Activated T-cell treated with anti-CD3 and anti-CD28 coated beads, Interleukin-2, amount 50 U/mL, for 72 hours (primary cell): Measurements from ENCODE around the gene TARBP1. TPM values are rescaled to one million over a fixed set of nuclear protein-coding genes. Genes with fewer than 3 reads are reported as not detected.
"Not testable (repeated sequence)": the region's sequence is repeated elsewhere in the genome, so short reads cannot be mapped to it uniquely, and the experiment has no call there.

Experiments used
- ATAC-seq, 2 donors: fragments of 150-1000 bp; cut with Tn5 transposase; replicated peaks in 1 of 2; 2 replicates each; pipeline ENCODE4 v1.10.0; 2021; ENCODE audit warnings: moderate library complexity in 2 of 2, mild to moderate bottlenecking in 1 of 2
- DNase-seq, 2 donors: peaks; one replicate each; pipeline ENCODE4 v3.0.0; 2021 to 2022; ENCODE audit warnings: mixed read lengths in 1 of 2
- H3K27ac Mint-ChIP-seq: one replicate; pipeline ENCODE4 v1.8.0; 2022; ENCODE audit warnings: mild to moderate bottlenecking, moderate library complexity, mixed read lengths
- H3K27me3 Mint-ChIP-seq: one replicate; pipeline ENCODE4 v1.8.0; 2022; ENCODE audit warnings: low read depth, mixed read lengths
- H3K36me3 Mint-ChIP-seq, 2 donors: one replicate each; pipeline ENCODE4 v1.8.0; 2022; ENCODE audit warnings: mixed read lengths in 2 of 2, mild to moderate bottlenecking in 1 of 2; ENCODE audit not compliant: insufficient read depth in 2 of 2
- H3K4me1 Mint-ChIP-seq: one replicate; pipeline ENCODE4 v1.8.0; 2022; ENCODE audit warnings: low read depth, mixed read lengths
- H3K4me3 Mint-ChIP-seq, 2 donors: one replicate each; pipeline ENCODE4 v1.8.0; 2022; ENCODE audit warnings: mild to moderate bottlenecking in 2 of 2, mixed read lengths in 2 of 2, moderate library complexity in 2 of 2
- H3K9me3 Mint-ChIP-seq, 2 donors: one replicate each; pipeline ENCODE4 v1.8.0; 2022; ENCODE audit warnings: mixed read lengths in 2 of 2
- total RNA-seq, 2 donors: library from RNA; stranded (reverse); gene quantifications; one replicate each; pipeline ENCODE4 v1.2.3, GENCODE V29; 2022

The TARBP1 gene
- total RNA-seq, 2 donors from 2014 or later, result 49.6 to 63.0 TPM

GRCh38 chr1:234517110-234517802 lies 38.3 kb upstream of the TARBP1 start:
- H3K4me3 Mint-ChIP-seq, result peak overlapping the region; percentile 50 to 56
- H3K27me3 Mint-ChIP-seq, result no peaks in the 10 kb centered on the region
- H3K4me1 Mint-ChIP-seq, result peaks cover 44% of the 10 kb centered on the region
- H3K27ac Mint-ChIP-seq, result peak overlapping the region; percentile 54
- DNase-seq, result no peak
- no peaks in the 10 kb centered on the region for H3K9me3 Mint-ChIP-seq
- no peaks in the 10 kb centered on the region for H3K36me3 Mint-ChIP-seq
- peak; percentile 67 to 69 for ATAC-seq

- H3K4me1 Mint-ChIP-seq, result peaks cover 44% of the 10 kb centered on the region
- ATAC-seq (no peak), DNase-seq (no peak)
- H3K36me3 Mint-ChIP-seq, result no peaks in the 10 kb centered on the region
- H3K9me3 Mint-ChIP-seq, result no peaks in the 10 kb centered on the region
- peak overlapping the region in 1 of 2 donors; percentile 44 for H3K4me3 Mint-ChIP-seq
- H3K27ac Mint-ChIP-seq, result no peak overlapping the region
- H3K27me3 Mint-ChIP-seq, result no peaks in the 10 kb centered on the region
Measured at GRCh38 chr1:234515821-234516241, 36.9 kb upstream of the TARBP1 start.

- Mint-ChIP-seq H3K9me3 (no peaks in the 10 kb centered on the region), H3K27ac (no peak overlapping the region), H3K27me3 (no peaks in the 10 kb centered on the region), H3K36me3 (no peaks in the 10 kb centered on the region), H3K4me3 (peak overlapping the region in 1 of 2 donors; percentile 44), H3K4me1 (peaks cover 41% of the 10 kb centered on the region)
- peak in 1 of 2 donors; percentile 27 for ATAC-seq
- DNase-seq, result no peak
Measured at GRCh38 chr1:234515411-234515810, 36.4 kb upstream of the TARBP1 start.

DNA sequence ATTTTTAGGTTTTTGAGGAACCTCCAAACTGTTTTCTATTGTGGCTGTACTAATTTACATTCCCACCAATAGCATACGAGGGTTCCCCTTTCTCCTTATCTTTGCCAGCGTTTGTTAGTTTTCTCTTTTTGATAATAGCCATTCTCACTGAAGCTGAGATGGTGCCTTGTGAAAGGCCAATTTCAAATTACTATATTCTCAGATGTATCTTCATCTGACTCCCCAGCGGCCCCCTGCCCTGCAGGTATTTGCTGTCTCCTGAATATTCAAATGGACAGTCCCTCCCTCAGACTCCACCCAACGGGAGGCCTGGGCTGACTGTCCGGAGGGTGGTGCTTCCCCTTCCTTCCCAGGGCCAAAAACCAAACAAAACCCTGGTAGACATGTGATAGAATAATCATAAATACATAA lies 33.5 kb upstream of the TARBP1 start:
- ATAC-seq, result no peak
- no peak for DNase-seq
- Mint-ChIP-seq H3K27me3 (no peaks in the 10 kb centered on the region), H3K27ac (no peak overlapping the region), H3K9me3 (no peaks in the 10 kb centered on the region), H3K4me3 (no peak overlapping the region), H3K4me1 (peaks cover 31% of the 10 kb centered on the region), H3K36me3 (no peaks in the 10 kb centered on the region)

GRCh38 chr1:234509457-234510328 lies 30.7 kb upstream of the TARBP1 start:
- ATAC-seq (no peak), DNase-seq (no peak)
- peaks cover 25% of the 10 kb centered on the region for H3K4me1 Mint-ChIP-seq
- H3K9me3 Mint-ChIP-seq, result peaks cover 2 to 3% of the 10 kb centered on the region in 2 donors
- no peak overlapping the region for H3K27ac Mint-ChIP-seq
- H3K27me3 Mint-ChIP-seq, result no peaks in the 10 kb centered on the region
- peaks cover 2 to 12% of the 10 kb centered on the region in 2 donors for H3K36me3 Mint-ChIP-seq
- H3K4me3 Mint-ChIP-seq, result no peak overlapping the region

DNA sequence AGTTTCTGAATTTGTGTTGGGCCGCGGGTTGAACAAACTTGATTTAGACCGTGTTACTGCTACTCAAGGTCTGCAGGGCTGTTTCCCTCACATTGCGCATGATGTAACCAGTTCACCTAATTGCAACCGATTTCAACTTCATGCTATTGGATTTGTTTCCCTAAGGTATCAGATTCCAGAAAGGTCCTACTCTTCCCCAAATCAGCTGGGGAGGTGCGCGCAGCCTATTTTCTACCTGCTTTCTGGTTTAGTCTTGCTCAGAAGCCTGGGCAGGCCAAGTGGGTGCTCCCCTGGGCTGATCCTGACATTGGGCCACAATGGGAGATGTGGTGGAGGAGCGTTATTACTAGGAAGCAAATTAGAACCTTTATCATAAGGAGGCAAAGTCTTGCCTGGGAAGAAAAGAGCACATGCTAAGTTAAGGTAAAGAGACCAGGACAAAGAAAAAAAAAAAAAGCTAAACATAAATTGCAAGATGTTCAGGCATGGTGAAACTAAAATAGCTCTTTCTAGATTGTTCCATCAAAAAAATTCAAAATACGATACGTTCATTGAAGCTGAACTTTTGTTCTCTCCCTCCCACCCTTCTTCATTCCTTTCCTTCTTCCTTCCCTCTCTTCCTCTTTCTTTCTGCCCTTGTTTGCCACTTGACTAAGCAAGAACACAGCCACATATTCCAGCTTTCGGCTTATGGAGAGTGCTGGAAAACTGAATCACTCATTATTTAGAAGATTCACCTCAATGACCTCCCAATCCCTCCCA lies 28.8 kb upstream of the TARBP1 start:
- Mint-ChIP-seq H3K9me3 (peaks cover 7 to 9% of the 10 kb centered on the region in 2 donors), H3K4me1 (peaks cover 43% of the 10 kb centered on the region), H3K27me3 (no peaks in the 10 kb centered on the region), H3K36me3 (peaks cover 14 to 28% of the 10 kb centered on the region in 2 donors), H3K27ac (no peak overlapping the region), H3K4me3 (no peak overlapping the region)
- DNase-seq, result no peak
- ATAC-seq, result no peak

- Mint-ChIP-seq H3K27me3 (no peaks in the 10 kb centered on the region), H3K9me3 (peaks cover 7 to 9% of the 10 kb centered on the region in 2 donors), H3K4me1 (peaks cover 47% of the 10 kb centered on the region), H3K36me3 (peaks cover 14 to 32% of the 10 kb centered on the region in 2 donors), H3K27ac (no peak overlapping the region), H3K4me3 (no peak overlapping the region)
- no peak for ATAC-seq
- DNase-seq, result no peak
Measured at GRCh38 chr1:234507089-234507488, 28.1 kb upstream of the TARBP1 start.

GRCh38 chr1:234505769-234506102 lies 26.8 kb upstream of the TARBP1 start:
- Mint-ChIP-seq H3K4me3 (no peak overlapping the region), H3K9me3 (peaks cover 11 to 13% of the 10 kb centered on the region in 2 donors), H3K27ac (no peak overlapping the region), H3K4me1 (peaks cover 60% of the 10 kb centered on the region), H3K27me3 (no peaks in the 10 kb centered on the region), H3K36me3 (peaks cover 18 to 40% of the 10 kb centered on the region in 2 donors)
- ATAC-seq (no peak), DNase-seq (no peak)

DNA sequence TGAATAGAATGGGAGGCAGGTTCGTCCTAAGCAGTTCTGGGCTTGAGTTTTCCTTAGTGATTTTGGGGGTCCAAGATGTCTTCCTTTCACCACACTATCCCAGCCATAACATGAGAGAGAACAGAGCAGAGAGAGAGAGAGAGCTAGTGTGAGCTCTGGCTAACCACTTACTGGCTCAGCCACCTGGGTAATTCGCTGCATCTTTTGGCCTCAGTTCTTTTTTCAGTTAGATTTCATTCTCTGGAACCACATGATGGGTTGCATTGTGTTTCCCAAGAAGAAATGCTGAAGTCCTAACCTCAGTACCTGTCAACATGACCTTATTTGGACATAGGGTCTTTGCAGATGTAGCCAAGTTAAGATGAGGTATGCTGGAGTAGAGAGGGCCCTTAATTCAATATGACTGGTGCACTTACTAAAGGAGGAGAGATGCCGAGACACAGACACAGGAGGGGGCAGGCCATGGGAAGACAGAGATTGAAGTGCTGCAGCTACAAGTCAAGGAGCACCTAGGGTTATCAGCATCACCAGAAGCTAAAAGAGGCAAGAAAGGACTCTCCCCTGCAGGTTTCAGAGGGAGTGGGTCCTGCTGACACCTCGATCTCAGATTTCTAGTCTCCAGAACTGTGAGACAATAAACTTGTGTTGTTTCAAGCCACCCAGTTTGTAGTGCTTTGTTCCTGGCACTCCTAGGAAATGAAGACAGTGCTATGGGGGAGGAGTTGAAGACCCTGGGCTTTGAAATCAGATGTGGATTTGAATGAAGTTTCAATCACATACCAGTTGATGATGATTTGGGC lies 26.2 kb upstream of the TARBP1 start:
- Mint-ChIP-seq H3K27ac (no peak overlapping the region), H3K36me3 (peaks cover 18 to 40% of the 10 kb centered on the region in 2 donors), H3K4me1 (peaks cover 66% of the 10 kb centered on the region), H3K4me3 (peak overlapping the region; percentile 2 to 29), H3K27me3 (no peaks in the 10 kb centered on the region), H3K9me3 (peaks cover 11 to 13% of the 10 kb centered on the region in 2 donors)
- ATAC-seq, result no peak
- no peak for DNase-seq

- peaks cover 18 to 40% of the 10 kb centered on the region in 2 donors for H3K36me3 Mint-ChIP-seq
- H3K27me3 Mint-ChIP-seq, DNase-seq, ATAC-seq, H3K4me3 Mint-ChIP-seq: not testable (repeated sequence)
- peak overlapping the region; percentile 18 for H3K27ac Mint-ChIP-seq
- H3K9me3 Mint-ChIP-seq, result peaks cover 11 to 13% of the 10 kb centered on the region in 2 donors
- H3K4me1 Mint-ChIP-seq, result peaks cover 66% of the 10 kb centered on the region
Measured at GRCh38 chr1:234504251-234504650, 25.3 kb upstream of the TARBP1 start.

GRCh38 chr1:234503193-234504050 lies 24.4 kb upstream of the TARBP1 start:
- Mint-ChIP-seq H3K27me3 (no peaks in the 10 kb centered on the region), H3K9me3 (peaks cover 11 to 13% of the 10 kb centered on the region in 2 donors), H3K27ac (no peak overlapping the region), H3K4me1 (peaks cover 74% of the 10 kb centered on the region), H3K4me3 (no peak overlapping the region), H3K36me3 (peaks cover 18 to 40% of the 10 kb centered on the region in 2 donors)
- no peak for ATAC-seq
- no peak for DNase-seq
